Myometrial cell (primary cell): ENCODE measurements around the gene PRR23E. TPM values are rescaled to one million over a fixed set of nuclear protein-coding genes. Genes with fewer than 3 reads are reported as not detected.

ENCODE experiments used
- total RNA-seq: library from RNA; depleted of rRNA; stranded (reverse); fragments of >200 nt; gene quantifications from 2 replicates; pipeline ENCODE4 v1.2.3, GENCODE V29; 2015

The PRR23E gene
- not detected in 2 replicates for total RNA-seq

GRCh38 chr3:127192576-127193232, at the start of gene PRR23E:
Gene PRR23E, plus strand, starts transcription at chr3:127193131. Its CDS starts 3,555 bp downstream, at chr3:127196686.

Other genes with a start within 250 kb of the PRR23E start
- 42.4 and 47.9 TPM in 2 replicates for gene PLXNA1, start 210.0 kb upstream of the PRR23E start, total RNA-seq
- gene PRR20G, start 94.9 kb downstream of the PRR23E start, total RNA-seq, result not detected in 2 replicates